ENCODE results near the gene ADGRD2.

The ADGRD2 gene

GRCh38 chr9:124437086-124437485 is 13.2 kb upstream of the ADGRD2 start:
- Histone ChIP-seq H3K27me3 (replicated peaks; ENCODE audit: control insufficient read depth, insufficient read depth, low read length, poor library complexity, severe bottlenecking) (no peaks in the 10 kb centered on the region), H3K9me3 (ENCODE audit: control insufficient read depth, low read length) (no peaks in the 10 kb centered on the region), H3K36me3 (ENCODE audit: control insufficient read depth, insufficient read depth, low read length) (no peaks in the 10 kb centered on the region), H3K27ac (ENCODE audit: insufficient read depth, low read length, poor library complexity, severe bottlenecking) (no peak overlapping the region), H3K4me1 (ENCODE audit: control insufficient read depth, insufficient read depth, low read length, poor library complexity, severe bottlenecking) (no peaks in the 10 kb centered on the region), H3K4me3 (ENCODE audit: insufficient read depth, low read depth, low read length, poor library complexity, severe bottlenecking) (no peak overlapping the region)
- DNase-seq: no peak

- no peak overlapping the region for H3K4me3 ChIP-seq (ENCODE audit: insufficient read depth, low read depth, low read length, poor library complexity, severe bottlenecking)
Observed at GRCh38 chr9:124438091-124438490, 12.2 kb upstream of the ADGRD2 start.

GRCh38 chr9:124439086-124439485 is 11.2 kb upstream of the ADGRD2 start:
- no peaks in the 10 kb centered on the region for H3K9me3 ChIP-seq (ENCODE audit: control insufficient read depth, low read length)
- no peaks in the 10 kb centered on the region for H3K27me3 ChIP-seq (replicated peaks; ENCODE audit: control insufficient read depth, insufficient read depth, low read length, poor library complexity, severe bottlenecking)
- no peak for DNase-seq
- no peak overlapping the region for H3K27ac ChIP-seq (ENCODE audit: insufficient read depth, low read length, poor library complexity, severe bottlenecking)
- no peaks in the 10 kb centered on the region for H3K4me1 ChIP-seq (ENCODE audit: control insufficient read depth, insufficient read depth, low read length, poor library complexity, severe bottlenecking)
- H3K36me3 ChIP-seq (ENCODE audit: control insufficient read depth, insufficient read depth, low read length): no peaks in the 10 kb centered on the region
- H3K4me3 ChIP-seq (ENCODE audit: insufficient read depth, low read depth, low read length, poor library complexity, severe bottlenecking): no peak overlapping the region

More at GRCh38 chr9:124438091-124438490, 12.2 kb upstream of the ADGRD2 start:
- no peaks in the 10 kb centered on the region for H3K9me3 ChIP-seq (ENCODE audit: control insufficient read depth, low read length)
- H3K27ac ChIP-seq (ENCODE audit: insufficient read depth, low read length, poor library complexity, severe bottlenecking): no peak overlapping the region
- H3K27me3 ChIP-seq (replicated peaks; ENCODE audit: control insufficient read depth, insufficient read depth, low read length, poor library complexity, severe bottlenecking): no peaks in the 10 kb centered on the region
- H3K4me1 ChIP-seq (ENCODE audit: control insufficient read depth, insufficient read depth, low read length, poor library complexity, severe bottlenecking): no peaks in the 10 kb centered on the region
- H3K36me3 ChIP-seq (ENCODE audit: control insufficient read depth, insufficient read depth, low read length): no peaks in the 10 kb centered on the region
- DNase-seq: no peak

GRCh38 chr9:124439686-124440243 is 10.5 kb upstream of the ADGRD2 start:
- H3K27me3 ChIP-seq (replicated peaks; ENCODE audit: control insufficient read depth, insufficient read depth, low read length, poor library complexity, severe bottlenecking): no peaks in the 10 kb centered on the region
- H3K9me3 ChIP-seq (ENCODE audit: control insufficient read depth, low read length): no peaks in the 10 kb centered on the region
- no peak for DNase-seq
- H3K4me1 ChIP-seq (ENCODE audit: control insufficient read depth, insufficient read depth, low read length, poor library complexity, severe bottlenecking): no peaks in the 10 kb centered on the region
- no peaks in the 10 kb centered on the region for H3K36me3 ChIP-seq (ENCODE audit: control insufficient read depth, insufficient read depth, low read length)
- no peak overlapping the region for H3K4me3 ChIP-seq (ENCODE audit: insufficient read depth, low read depth, low read length, poor library complexity, severe bottlenecking)
- no peak overlapping the region for H3K27ac ChIP-seq (ENCODE audit: insufficient read depth, low read length, poor library complexity, severe bottlenecking)

GRCh38 chr9:124440786-124441185 is 9.5 kb upstream of the ADGRD2 start:
- H3K27ac ChIP-seq (ENCODE audit: insufficient read depth, low read length, poor library complexity, severe bottlenecking): no peak overlapping the region

GRCh38 chr9:124441291-124441690 is 9.0 kb upstream of the ADGRD2 start:
- Histone ChIP-seq H3K36me3 (ENCODE audit: control insufficient read depth, insufficient read depth, low read length) (no peaks in the 10 kb centered on the region), H3K4me1 (ENCODE audit: control insufficient read depth, insufficient read depth, low read length, poor library complexity, severe bottlenecking) (no peaks in the 10 kb centered on the region), H3K4me3 (ENCODE audit: insufficient read depth, low read depth, low read length, poor library complexity, severe bottlenecking) (no peak overlapping the region), H3K27ac (ENCODE audit: insufficient read depth, low read length, poor library complexity, severe bottlenecking) (no peak overlapping the region), H3K9me3 (ENCODE audit: control insufficient read depth, low read length) (no peaks in the 10 kb centered on the region), H3K27me3 (replicated peaks; ENCODE audit: control insufficient read depth, insufficient read depth, low read length, poor library complexity, severe bottlenecking) (no peaks in the 10 kb centered on the region)
- no peak for DNase-seq

More at GRCh38 chr9:124440786-124441185, 9.5 kb upstream of the ADGRD2 start:
- Histone ChIP-seq H3K4me1 (ENCODE audit: control insufficient read depth, insufficient read depth, low read length, poor library complexity, severe bottlenecking) (no peaks in the 10 kb centered on the region), H3K4me3 (ENCODE audit: insufficient read depth, low read depth, low read length, poor library complexity, severe bottlenecking) (no peak overlapping the region), H3K9me3 (ENCODE audit: control insufficient read depth, low read length) (no peaks in the 10 kb centered on the region), H3K27me3 (replicated peaks; ENCODE audit: control insufficient read depth, insufficient read depth, low read length, poor library complexity, severe bottlenecking) (no peaks in the 10 kb centered on the region), H3K36me3 (ENCODE audit: control insufficient read depth, insufficient read depth, low read length) (no peaks in the 10 kb centered on the region)
- no peak for DNase-seq

GRCh38 chr9:124442379-124442778 is 7.9 kb upstream of the ADGRD2 start:
- no peak for DNase-seq
- H3K27me3 ChIP-seq (replicated peaks; ENCODE audit: control insufficient read depth, insufficient read depth, low read length, poor library complexity, severe bottlenecking): no peaks in the 10 kb centered on the region
- H3K4me3 ChIP-seq (ENCODE audit: insufficient read depth, low read depth, low read length, poor library complexity, severe bottlenecking): no peak overlapping the region
- H3K4me1 ChIP-seq (ENCODE audit: control insufficient read depth, insufficient read depth, low read length, poor library complexity, severe bottlenecking): no peaks in the 10 kb centered on the region
- no peaks in the 10 kb centered on the region for H3K9me3 ChIP-seq (ENCODE audit: control insufficient read depth, low read length)
- H3K27ac ChIP-seq (ENCODE audit: insufficient read depth, low read length, poor library complexity, severe bottlenecking): no peak overlapping the region
- H3K36me3 ChIP-seq (ENCODE audit: control insufficient read depth, insufficient read depth, low read length): no peaks in the 10 kb centered on the region

- Histone ChIP-seq H3K4me3 (ENCODE audit: insufficient read depth, low read depth, low read length, poor library complexity, severe bottlenecking) (no peak overlapping the region), H3K9me3 (ENCODE audit: control insufficient read depth, low read length) (no peaks in the 10 kb centered on the region), H3K27me3 (replicated peaks; ENCODE audit: control insufficient read depth, insufficient read depth, low read length, poor library complexity, severe bottlenecking) (no peaks in the 10 kb centered on the region), H3K36me3 (ENCODE audit: control insufficient read depth, insufficient read depth, low read length) (no peaks in the 10 kb centered on the region), H3K4me1 (ENCODE audit: control insufficient read depth, insufficient read depth, low read length, poor library complexity, severe bottlenecking) (no peaks in the 10 kb centered on the region), H3K27ac (ENCODE audit: insufficient read depth, low read length, poor library complexity, severe bottlenecking) (no peak overlapping the region)
- DNase-seq: no peak
Observed at GRCh38 chr9:124442826-124443225, 7.4 kb upstream of the ADGRD2 start.

GRCh38 chr9:124443625-124444024 is 6.6 kb upstream of the ADGRD2 start:
- no peak overlapping the region for H3K4me3 ChIP-seq (ENCODE audit: insufficient read depth, low read depth, low read length, poor library complexity, severe bottlenecking)
- H3K27me3 ChIP-seq (replicated peaks; ENCODE audit: control insufficient read depth, insufficient read depth, low read length, poor library complexity, severe bottlenecking): no peaks in the 10 kb centered on the region
- no peaks in the 10 kb centered on the region for H3K36me3 ChIP-seq (ENCODE audit: control insufficient read depth, insufficient read depth, low read length)
- no peaks in the 10 kb centered on the region for H3K4me1 ChIP-seq (ENCODE audit: control insufficient read depth, insufficient read depth, low read length, poor library complexity, severe bottlenecking)
- DNase-seq: no peak
- H3K9me3 ChIP-seq (ENCODE audit: control insufficient read depth, low read length): no peaks in the 10 kb centered on the region
- no peak overlapping the region for H3K27ac ChIP-seq (ENCODE audit: insufficient read depth, low read length, poor library complexity, severe bottlenecking)

GRCh38 chr9:124444166-124444565 is 6.1 kb upstream of the ADGRD2 start:
- no peak overlapping the region for H3K27ac ChIP-seq (ENCODE audit: insufficient read depth, low read length, poor library complexity, severe bottlenecking)
- no peaks in the 10 kb centered on the region for H3K9me3 ChIP-seq (ENCODE audit: control insufficient read depth, low read length)
- H3K36me3 ChIP-seq (ENCODE audit: control insufficient read depth, insufficient read depth, low read length): no peaks in the 10 kb centered on the region
- H3K4me3 ChIP-seq (ENCODE audit: insufficient read depth, low read depth, low read length, poor library complexity, severe bottlenecking): no peak overlapping the region
- H3K4me1 ChIP-seq (ENCODE audit: control insufficient read depth, insufficient read depth, low read length, poor library complexity, severe bottlenecking): no peaks in the 10 kb centered on the region
- no peaks in the 10 kb centered on the region for H3K27me3 ChIP-seq (replicated peaks; ENCODE audit: control insufficient read depth, insufficient read depth, low read length, poor library complexity, severe bottlenecking)
- no peak for DNase-seq
